Endothelial cell of umbilical vein (primary cell): ENCODE measurements around the gene PCDHGA1. TPM values are rescaled to one million over a fixed set of nuclear protein-coding genes. Genes with fewer than 3 reads are reported as not detected.
A peak's percentile ranks its signal among the peaks of the same experiment; 100 is the strongest.

ENCODE experiments used
- BruUV-seq: library from RNA; stranded (reverse); fragments of 400-500 nt; replicated peaks from 2 replicates; lab custom pipeline; 2021; lab: Mats Ljungman, UMichigan
- CTCF ChIA-PET: fragments of 300-600, 350-600 bp; sonication (Branson Sonifier 250); formaldehyde crosslinking; loops from one replicate; lab custom pipeline; 2021; ENCODE audit warnings: antibody characterized with exemption, inconsistent platforms; lab: Charles Lee
- POLR2A ChIA-PET: fragments of 300-600, 350-600 bp; sonication (Branson Sonifier 250); formaldehyde crosslinking; loops from one replicate; lab custom pipeline; 2021; ENCODE audit warnings: antibody characterized with exemption, inconsistent platforms; lab: Charles Lee
- DNase-seq: peaks from one replicate; pipeline ENCODE4 v3.0.0-alpha.2; 2011; ENCODE audit warnings: low read depth, low spot score
- FAIRE-seq: peaks from 2 replicates; lab custom pipeline; 2011; peaks lifted over from hg19 to GRCh38; lab: Jason Lieb, UNC
- H2AFZ ChIP-seq: 2 replicates; pipeline ENCODE4 v1.6.0; 2012; ENCODE audit warnings: low read depth, low read length, control low read depth, inconsistent platforms
- H3K27ac ChIP-seq: 2 replicates; pipeline ENCODE4 v1.5.1; 2011; ENCODE audit warnings: low read depth, mild to moderate bottlenecking, control low read depth, low read length, moderate library complexity; ENCODE audit not compliant: insufficient read depth
- H3K27me3 ChIP-seq, 2 experiments: 2 replicates each; pipeline versions ENCODE4 v1.6.0 to v1.6.1; 2011; ENCODE audit warnings: low read length in 2 of 2, mixed read lengths in 1 of 2; ENCODE audit not compliant: control insufficient read depth in 2 of 2, insufficient read depth in 2 of 2
- H3K36me3 ChIP-seq, 2 experiments: 2 replicates in 1 of 2; 3 replicates in 1 of 2; pipeline ENCODE4 v1.5.1; 2011; ENCODE audit warnings: low read length in 2 of 2, mild to moderate bottlenecking in 1 of 2, moderate library complexity in 1 of 2; ENCODE audit not compliant: control insufficient read depth in 2 of 2, insufficient read depth in 2 of 2; ENCODE audit errors: extremely low read depth in 1 of 2
- H3K4me1 ChIP-seq: 3 replicates; pipeline ENCODE4 v1.5.1; 2011; ENCODE audit warnings: mild to moderate bottlenecking, low read length; ENCODE audit not compliant: control insufficient read depth, insufficient read depth; ENCODE audit errors: extremely low read depth
- H3K4me2 ChIP-seq: 2 replicates; pipeline ENCODE4 v1.6.1; 2011; ENCODE audit warnings: low read length, control low read depth, mixed read lengths; ENCODE audit not compliant: insufficient read depth
- H3K4me3 ChIP-seq, 3 experiments: fragments of 200-600 bp in 1 of 3; sonication (generic), shearing (Covaris generic) in 1 of 3; replicated peaks in 1 of 3; 2 replicates each; pipeline ENCODE4 v1.5.1; 2011 to 2016; ENCODE audit warnings: control low read depth in 3 of 3, low read length in 3 of 3, mild to moderate bottlenecking in 2 of 3, inconsistent platforms in 1 of 3, low read depth in 1 of 3, moderate library complexity in 1 of 3; ENCODE audit not compliant: insufficient read depth in 1 of 3
- H3K79me2 ChIP-seq: 2 replicates; pipeline ENCODE4 v1.6.0; 2012; ENCODE audit warnings: low read length, inconsistent platforms; ENCODE audit not compliant: control insufficient read depth, insufficient read depth
- H3K9ac ChIP-seq: replicated peaks from 2 replicates; pipeline ENCODE3; 2011; ENCODE audit warnings: low read length, control low read depth; ENCODE audit not compliant: insufficient read depth; ENCODE audit errors: extremely low read depth
- H3K9me1 ChIP-seq: replicated peaks from 3 replicates; pipeline ENCODE4 v1.6.0; 2011; ENCODE audit warnings: mild to moderate bottlenecking, low read length; ENCODE audit not compliant: control insufficient read depth, insufficient read depth; ENCODE audit errors: extremely low read depth
- H3K9me3 ChIP-seq: replicated peaks from 2 replicates; pipeline ENCODE4 v1.5.1; 2012; ENCODE audit warnings: low read length, inconsistent platforms; ENCODE audit not compliant: control insufficient read depth, insufficient read depth
- H4K20me1 ChIP-seq: replicated peaks from 2 replicates; pipeline ENCODE3; 2011; ENCODE audit warnings: mild to moderate bottlenecking, low read length; ENCODE audit not compliant: control insufficient read depth, insufficient read depth; ENCODE audit errors: extremely low read depth
- EZH2 ChIP-seq: IDR thresholded peaks from 2 replicates; pipeline ENCODE4 v1.6.1; 2012; ENCODE audit warnings: borderline replicate concordance, low read depth, mild to moderate bottlenecking, moderate library complexity, low read length, inconsistent platforms; ENCODE audit not compliant: severe bottlenecking
- FOS ChIP-seq: IDR thresholded peaks from 2 replicates; pipeline ENCODE4 v1.6.1; 2011; ENCODE audit warnings: mild to moderate bottlenecking, low read length, moderate library complexity, borderline replicate concordance; ENCODE audit not compliant: insufficient read depth
- GATA2 ChIP-seq: IDR thresholded peaks from 2 replicates; pipeline ENCODE4 v1.7.0; 2011; ENCODE audit warnings: low read depth, mild to moderate bottlenecking, moderate library complexity, mixed read lengths, low read length; ENCODE audit not compliant: insufficient read length, insufficient read depth
- MYC ChIP-seq: IDR thresholded peaks from one replicate; pipeline ENCODE4 v1.6.1; 2011; ENCODE audit warnings: mild to moderate bottlenecking, low read depth, low read length
- dilution Hi-C: fragments of 300-500 bp; cut with MboI; formaldehyde crosslinking; loops from one replicate; pipeline ENCODE4 v1.15.0; 2019; ENCODE audit warnings: low sequenced_read_pairs; ENCODE audit not compliant: extremely low pct_ligation_motif_present
- intact Hi-C: fragments of 100-400 bp; cut with micrococcal nuclease; formaldehyde crosslinking; loops from one replicate; pipeline ENCODE4 v1.10.0; 2022
- polyA plus RNA-seq, 4 experiments: library from polyadenylated mRNA; depleted of rRNA in 3 of 4; stranded (reverse) in 3 of 4; unstranded in 1 of 4; fragments of >200 nt; gene quantifications; 2 replicates each; pipeline versions ENCODE4 v1.2.1 to v1.2.3, GENCODE V29; 2011 to 2012; ENCODE audit warnings: missing spikeins in 1 of 4
- total RNA-seq: library from RNA; stranded (reverse); gene quantifications from 2 replicates; pipeline ENCODE4 v1.2.3, GENCODE V29; 2021
- TF ChIP-seq, protein P1 (sequence below), 2 donors: IDR thresholded peaks; 1 replicate in 1 of 2; 2 replicates in 1 of 2; pipeline ENCODE4 v1.5.1; 2011; ENCODE audit warnings: low read length in 2 of 2, mild to moderate bottlenecking in 2 of 2, moderate library complexity in 2 of 2, control low read depth in 1 of 2, inconsistent platforms in 1 of 2, low read depth in 1 of 2; ENCODE audit not compliant: insufficient read depth in 1 of 2; ENCODE audit errors: extremely low read depth in 1 of 2

Gene PCDHGA1
- total and polyA plus RNA-seq, 2 donors (not counting 3 experiments of a cell fraction or from before 2014, with no cell fraction given) = 0.22 to 0.44 TPM

DNA sequence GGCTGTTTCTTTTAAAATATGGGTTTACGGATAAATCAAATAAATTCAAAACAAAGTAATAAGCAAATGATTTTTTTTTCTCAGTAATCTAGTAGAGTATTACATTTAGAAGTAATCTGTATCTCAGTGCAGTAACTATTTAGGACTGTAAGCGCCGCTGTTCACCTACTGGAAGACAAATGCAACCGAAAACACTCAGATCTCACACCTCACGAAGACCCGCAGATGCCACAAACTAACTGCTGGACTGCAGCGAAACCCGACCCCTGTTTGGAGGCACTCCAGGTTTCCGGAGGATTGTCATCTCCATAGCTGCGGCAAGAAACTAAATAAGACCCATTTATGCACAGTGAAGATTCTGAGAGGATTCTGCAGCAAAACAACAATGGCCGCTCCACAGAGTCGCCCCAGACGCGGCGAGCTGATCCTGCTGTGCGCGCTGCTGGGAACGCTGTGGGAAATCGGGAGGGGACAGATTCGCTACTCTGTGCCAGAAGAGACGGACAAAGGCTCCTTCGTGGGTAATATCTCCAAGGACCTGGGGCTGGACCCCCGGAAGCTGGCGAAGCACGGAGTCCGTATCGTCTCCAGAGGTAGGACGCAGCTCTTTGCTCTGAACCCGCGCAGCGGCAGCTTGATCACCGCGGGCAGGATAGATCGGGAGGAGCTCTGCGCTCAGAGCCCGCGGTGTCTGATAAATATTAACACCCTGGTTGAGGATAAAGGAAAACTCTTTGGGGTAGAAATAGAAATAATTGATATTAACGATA is 62.3 kb downstream of the PCDHGA1 start, which contains the start of gene PCDHGA8:
Gene PCDHGA8, plus strand, starts transcription at position 205 of the 770 bp plus-strand sequence. Its CDS starts 181 bp downstream, at position 386.
- dilution Hi-C loops (no loop called here), intact Hi-C loops (no loop called here)
- H3K27me3 ChIP-seq = peaks cover 28 to 76% of the 10 kb centered on the region in 2 experiments
- DNase-seq (no peak), FAIRE-seq (peak; percentile 26)
- H3K9me3 ChIP-seq = peaks cover 2% of the 10 kb centered on the region
- no peaks in the 10 kb centered on the region for H3K36me3 ChIP-seq
- H3K4me2 ChIP-seq = no peak within 1 kb of the TSS
- CTCF ChIA-PET = interaction anchor here (0.8 to 3.7 kb wide), 5 partner anchors 19 to 171 kb away, joined by 3 to 16 read pairs (median 4); partner anchors contain the start of genes PCDHGA10, PCDHGA3 and PCDHGA6
- H3K4me3 ChIP-seq = no peak within 1 kb of the TSS
- no peak within 1 kb of the TSS for H3K9ac ChIP-seq
- no TSS peak for BruUV-seq
- POLR2A ChIA-PET = no interaction called here
- no peaks in the 10 kb centered on the region for H3K79me2 ChIP-seq
- H3K4me1 ChIP-seq = no peaks in the 10 kb centered on the region
- no peaks in the 10 kb centered on the region for H4K20me1 ChIP-seq
- H3K9me1 ChIP-seq = no peaks in the 10 kb centered on the region
- no peak for TF ChIP-seq FOS
- TF ChIP-seq GATA2 = no peak
- no peak for TF ChIP-seq EZH2
- no peak for TF ChIP-seq MYC
- TF ChIP-seq, protein P1, sequence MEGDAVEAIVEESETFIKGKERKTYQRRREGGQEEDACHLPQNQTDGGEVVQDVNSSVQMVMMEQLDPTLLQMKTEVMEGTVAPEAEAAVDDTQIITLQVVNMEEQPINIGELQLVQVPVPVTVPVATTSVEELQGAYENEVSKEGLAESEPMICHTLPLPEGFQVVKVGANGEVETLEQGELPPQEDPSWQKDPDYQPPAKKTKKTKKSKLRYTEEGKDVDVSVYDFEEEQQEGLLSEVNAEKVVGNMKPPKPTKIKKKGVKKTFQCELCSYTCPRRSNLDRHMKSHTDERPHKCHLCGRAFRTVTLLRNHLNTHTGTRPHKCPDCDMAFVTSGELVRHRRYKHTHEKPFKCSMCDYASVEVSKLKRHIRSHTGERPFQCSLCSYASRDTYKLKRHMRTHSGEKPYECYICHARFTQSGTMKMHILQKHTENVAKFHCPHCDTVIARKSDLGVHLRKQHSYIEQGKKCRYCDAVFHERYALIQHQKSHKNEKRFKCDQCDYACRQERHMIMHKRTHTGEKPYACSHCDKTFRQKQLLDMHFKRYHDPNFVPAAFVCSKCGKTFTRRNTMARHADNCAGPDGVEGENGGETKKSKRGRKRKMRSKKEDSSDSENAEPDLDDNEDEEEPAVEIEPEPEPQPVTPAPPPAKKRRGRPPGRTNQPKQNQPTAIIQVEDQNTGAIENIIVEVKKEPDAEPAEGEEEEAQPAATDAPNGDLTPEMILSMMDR (IDR thresholded peaks at IDR 0.05; ENCODE audit: extremely low read depth in 1 of 2, insufficient read depth in 1 of 2, low read depth in 1 of 2, low read length in 2 of 2) = peak in 1 of 2 donors; percentile 18
- no peak within 1 kb of the TSS for H2AFZ ChIP-seq
- H3K27ac ChIP-seq = no peak within 1 kb of the TSS
